GM19395 (cell line): ENCODE measurements around the gene GRIA1.
A peak's percentile ranks its signal among the peaks of the same experiment; 100 is the strongest.

Experiments used
- ATAC-seq: cut with Tn5 transposase; IDR thresholded peaks from one replicate; pipeline ENCODE4 v1.9.1; 2021; ENCODE audit warnings: mild to moderate bottlenecking, moderate library complexity; ENCODE audit not compliant: unreplicated experiment

Gene GRIA1

DNA sequence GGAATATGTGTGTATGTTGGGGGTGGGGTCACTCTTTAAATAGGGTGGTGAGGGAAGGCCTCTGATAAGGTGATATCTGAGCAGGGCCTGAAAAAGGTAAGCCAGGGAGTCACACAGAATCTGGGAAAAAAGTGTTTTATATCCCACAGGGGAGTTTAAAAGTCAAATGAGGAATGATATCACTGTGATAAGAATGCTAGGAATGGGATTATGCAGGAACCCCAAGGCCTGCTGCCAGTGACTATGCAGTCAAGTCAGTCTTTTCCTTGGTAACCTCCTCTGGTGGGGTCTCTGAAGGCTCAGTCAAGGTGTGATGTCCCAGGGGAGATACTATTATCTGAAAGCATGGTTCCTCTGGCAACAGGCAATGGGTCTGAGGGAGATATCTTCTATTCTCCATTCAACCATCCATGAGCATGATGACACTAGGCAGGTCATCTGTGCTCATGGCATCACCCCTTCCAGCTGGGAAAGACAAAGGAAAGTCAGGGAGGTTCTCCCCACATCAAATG is 53.5 kb downstream of the GRIA1 start:
- ATAC-seq, result no peak

DNA sequence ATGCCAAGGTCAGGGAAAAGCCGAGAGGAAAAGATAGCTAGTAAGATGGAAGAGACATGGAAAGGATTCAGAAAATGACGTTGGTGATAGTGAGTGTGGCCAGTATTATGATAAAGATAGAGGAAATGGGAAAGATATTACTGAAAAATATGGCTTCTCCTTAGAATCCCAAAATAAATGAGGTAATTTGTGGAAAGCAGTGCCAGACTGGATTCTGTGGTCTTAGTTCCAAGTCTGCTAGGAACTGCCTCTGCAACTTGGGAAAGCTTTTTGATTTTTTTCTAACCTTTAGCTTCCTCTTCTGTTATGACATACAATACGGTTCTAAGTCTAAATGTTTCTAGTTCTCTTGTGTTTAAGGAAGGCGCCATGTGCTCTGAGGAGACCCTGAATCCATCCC is 54.2 kb downstream of the GRIA1 start:
- ATAC-seq, result no peak

DNA sequence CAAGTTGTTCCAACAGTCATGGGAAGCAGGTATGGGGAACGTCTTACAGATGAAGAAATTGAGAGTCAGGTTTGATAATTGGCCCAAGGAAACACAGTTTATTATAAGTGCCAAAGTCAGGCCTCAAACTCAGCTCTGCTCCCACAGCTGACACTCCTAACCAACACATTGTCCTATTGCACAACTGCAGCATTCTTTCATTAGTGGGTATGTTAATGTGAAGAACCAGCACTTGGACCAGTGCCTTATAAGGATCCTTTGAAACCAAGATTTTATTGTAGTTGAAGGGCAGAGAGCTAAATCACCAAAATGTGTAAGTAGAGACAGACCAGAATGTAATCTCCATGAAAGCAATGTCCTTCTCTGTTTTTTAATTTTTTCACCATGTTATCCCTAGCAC is 56.1 kb downstream of the GRIA1 start:
- no peak for ATAC-seq

DNA sequence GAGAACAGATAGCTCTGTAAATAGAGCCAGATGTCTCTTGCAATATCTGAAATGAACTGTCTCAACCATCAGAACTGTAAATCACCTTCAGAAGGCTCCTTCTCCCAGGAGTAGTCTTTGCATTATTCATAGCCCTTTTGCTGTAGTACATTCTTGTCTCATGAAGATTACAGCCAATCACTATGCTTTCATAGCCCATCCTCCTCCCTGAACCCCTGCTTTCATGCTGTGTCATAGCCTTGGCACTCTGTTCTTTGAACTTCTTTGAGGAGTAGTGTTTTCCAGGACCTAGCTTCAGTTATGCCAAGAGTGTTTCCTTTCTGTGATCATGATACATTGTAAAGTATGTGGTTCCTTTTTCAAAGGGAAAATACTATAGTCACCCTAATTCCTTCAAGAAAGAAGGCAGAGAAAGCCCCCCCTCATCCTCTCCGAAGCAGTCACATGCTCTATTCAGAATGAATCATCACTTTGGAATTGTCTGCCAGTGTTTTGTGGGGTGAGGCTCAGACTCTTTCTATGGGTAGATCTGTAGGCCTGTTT is 61.1 kb downstream of the GRIA1 start:
- no peak for ATAC-seq

DNA sequence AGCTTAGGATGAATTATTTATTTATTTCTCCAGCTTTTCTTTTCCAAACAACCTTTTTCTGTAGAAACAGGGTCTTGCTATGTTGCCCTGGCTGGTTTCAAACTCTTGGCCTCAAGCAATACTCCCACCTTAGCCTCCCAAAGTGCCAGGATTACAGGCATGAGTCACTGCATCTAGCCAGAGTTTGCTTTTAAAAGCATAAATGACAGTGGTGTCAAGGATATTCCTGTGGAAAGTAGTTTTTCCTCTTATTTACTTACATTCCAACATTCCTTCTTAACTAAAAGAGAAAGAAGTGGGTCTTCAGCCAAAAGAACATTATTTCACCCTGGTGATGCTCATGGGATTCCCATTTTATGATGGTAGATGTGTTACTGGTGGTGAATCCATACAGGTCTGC is 62.4 kb downstream of the GRIA1 start:
- no peak for ATAC-seq

DNA sequence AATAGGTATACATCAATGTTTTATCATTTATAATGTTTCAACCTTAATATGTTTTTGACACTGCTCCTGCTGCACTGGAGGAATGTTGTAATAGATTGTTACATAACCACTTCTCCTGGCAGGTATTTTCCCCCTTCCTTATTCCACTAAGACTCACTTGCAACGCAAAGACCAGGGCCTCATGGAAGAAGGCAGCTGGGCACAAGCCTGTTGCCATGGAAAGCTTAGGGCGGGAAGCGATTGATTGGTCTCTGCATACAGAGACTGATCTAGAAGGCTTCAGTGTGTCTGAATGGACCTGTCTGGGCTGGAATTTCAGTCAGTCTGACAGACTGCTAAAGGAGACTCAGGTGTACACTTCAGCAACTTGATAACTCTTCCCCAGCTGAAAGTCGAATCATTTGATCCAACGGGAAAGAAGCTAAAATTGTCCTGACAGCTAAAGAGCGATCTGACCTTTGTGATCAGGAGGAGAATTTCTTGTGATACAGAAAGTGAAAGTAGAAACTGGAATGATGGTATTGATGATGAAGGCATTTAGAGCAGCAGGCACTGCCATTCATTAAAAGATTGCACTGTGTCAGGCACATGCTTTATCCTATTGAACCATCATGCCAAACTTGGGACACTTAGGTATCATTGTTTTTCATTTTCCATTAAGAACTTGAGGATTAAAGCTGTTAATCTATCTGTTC is 65.1 kb downstream of the GRIA1 start:
- peak; percentile 56 for ATAC-seq

DNA sequence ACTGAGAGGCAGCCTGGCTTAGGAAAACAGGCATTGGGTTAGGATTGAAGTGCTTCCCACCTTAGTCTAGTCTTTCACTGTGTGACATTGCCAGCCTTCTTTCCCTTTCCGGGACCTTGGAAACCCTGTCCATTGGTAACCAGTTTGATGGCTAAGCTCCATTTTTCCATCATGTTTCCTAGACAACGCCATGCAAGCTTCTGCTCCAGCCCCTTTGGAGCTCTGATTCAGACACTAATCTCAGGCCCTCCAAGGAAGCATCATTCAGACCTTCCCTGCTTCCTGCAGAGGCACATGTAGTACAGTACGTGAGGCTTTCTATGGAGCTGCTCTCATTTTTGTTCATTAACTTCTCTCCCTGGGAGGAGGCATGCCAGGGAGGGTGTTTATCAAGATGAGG is 68.5 kb downstream of the GRIA1 start:
- ATAC-seq, result no peak

DNA sequence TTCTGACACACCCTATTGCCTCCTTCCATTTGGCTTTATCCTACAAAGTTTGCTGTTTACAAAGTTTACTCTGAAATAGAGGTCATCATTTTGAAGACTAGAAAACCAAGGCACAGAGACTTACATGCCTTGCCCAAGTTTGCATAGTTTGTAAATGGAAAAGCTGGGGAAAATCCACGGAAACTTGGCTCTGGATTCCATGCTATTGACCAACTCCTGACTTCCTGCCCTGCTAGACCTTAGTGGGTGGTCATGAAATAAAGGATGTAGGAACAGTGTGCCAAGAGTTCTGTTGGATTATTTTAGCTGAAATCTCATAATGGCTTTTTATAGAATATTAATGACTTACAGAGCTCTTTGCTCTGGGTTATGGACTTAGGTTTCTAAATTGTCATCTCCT is 69.5 kb downstream of the GRIA1 start:
- ATAC-seq, result no peak

DNA sequence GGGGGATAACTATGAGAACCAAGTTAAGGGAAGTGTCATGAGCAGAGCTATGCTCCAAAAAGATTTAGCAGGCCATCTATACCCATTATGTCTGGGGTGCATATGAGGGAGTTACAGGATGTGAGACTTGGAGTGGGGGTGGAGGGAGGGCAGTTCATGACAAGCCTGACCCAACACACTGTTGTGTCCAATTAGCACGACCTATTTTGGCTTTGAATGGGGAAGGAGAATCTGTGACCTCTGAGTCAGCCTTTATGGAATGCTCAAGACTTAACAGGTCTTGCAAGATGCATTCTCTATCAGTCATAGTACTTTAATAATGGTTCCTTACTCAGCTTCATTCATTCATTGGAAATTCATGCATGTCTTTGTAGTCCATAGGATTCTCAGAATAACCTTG is 71.7 kb downstream of the GRIA1 start:
- no peak for ATAC-seq

DNA sequence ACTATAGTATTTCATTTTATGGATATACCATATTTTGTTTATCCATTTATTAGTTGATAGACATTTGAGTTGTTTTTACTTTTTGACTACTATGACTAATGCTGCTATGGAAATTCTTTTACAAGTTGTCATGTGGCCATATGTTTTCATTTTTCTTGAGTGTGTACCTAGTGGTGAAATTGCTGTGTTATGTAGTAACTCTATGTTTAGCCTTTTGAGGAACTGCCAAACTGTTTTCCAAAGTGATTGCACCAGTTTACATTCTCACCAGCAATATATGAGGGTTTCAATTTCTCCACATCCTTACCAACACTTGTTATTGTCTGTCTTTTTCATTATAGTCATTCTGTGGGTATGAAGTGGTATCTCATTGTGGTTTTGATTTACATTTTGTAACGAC is 75.4 kb downstream of the GRIA1 start:
- ATAC-seq, result no peak

DNA sequence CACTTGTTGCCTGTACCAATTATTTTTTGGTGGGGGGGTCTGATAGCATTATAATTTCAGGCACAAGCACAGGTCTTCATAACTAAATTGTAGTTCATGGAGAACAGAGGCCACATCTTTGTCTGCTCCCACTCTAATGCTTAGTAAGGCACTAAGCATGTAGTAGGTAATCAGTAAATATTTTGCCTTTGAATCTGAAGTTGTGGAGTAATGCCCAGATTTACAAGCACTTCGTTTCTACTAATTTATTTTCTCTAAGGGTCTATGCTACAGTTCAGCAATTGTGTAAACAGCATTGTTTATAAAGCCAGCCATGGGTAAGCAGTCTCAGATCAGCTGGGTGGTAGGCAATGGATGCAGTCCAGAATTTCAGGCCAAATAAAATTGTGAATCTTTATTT is 78.6 kb downstream of the GRIA1 start:
- no peak for ATAC-seq

DNA sequence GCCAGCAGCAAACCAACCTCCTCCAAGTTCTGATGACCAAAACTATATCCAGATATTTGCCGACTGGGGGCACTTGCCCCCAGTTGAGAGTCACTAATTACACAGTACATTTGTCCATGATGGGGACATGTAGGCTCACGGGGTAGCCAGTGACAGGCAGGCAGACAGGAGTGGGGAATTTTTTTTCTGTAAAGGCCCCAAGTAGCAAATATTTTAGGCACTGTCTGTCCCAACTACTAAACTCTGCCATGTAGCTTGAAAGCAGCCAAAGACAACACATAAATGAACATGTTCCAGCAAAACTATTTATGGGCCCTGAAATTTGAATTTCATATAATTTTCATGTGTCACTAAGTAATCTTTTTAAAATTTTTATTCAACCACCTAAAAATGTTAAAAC is 80.7 kb downstream of the GRIA1 start:
- ATAC-seq, result no peak

DNA sequence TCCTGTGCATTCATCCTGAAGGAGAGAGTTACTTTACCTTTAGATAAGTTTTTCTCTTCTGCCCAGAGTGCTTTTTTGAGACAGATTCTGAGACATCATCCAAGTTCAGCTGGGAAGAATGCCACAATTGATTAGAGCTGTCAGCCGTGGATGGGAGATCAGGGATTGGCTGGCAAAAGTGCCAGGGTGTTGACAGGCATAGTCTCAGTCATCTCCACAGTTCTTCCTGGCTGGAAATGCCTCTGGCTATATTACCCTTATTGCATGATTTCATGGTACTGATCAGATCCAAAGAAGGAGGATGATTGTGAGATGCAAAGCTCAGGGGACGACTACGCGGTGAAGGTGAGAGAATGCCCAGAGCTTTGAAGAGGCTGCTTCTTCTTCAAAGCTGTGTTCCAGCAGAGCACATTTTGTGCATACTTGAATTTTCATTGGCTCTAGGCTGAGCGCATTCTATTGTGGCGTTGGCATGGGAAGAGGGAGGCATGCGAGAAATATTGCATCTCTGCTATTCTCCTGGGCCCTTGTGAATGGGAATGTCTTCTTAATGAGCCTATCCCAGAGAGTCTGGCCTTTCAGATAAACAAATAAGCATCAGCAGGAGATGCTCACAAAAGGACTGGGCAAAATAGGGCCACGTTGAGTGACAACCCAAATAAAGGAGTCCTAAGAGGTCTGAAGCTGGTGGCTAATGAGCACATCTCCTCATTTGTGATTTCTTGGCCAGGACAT is 82.1 kb downstream of the GRIA1 start:
- no peak for ATAC-seq

DNA sequence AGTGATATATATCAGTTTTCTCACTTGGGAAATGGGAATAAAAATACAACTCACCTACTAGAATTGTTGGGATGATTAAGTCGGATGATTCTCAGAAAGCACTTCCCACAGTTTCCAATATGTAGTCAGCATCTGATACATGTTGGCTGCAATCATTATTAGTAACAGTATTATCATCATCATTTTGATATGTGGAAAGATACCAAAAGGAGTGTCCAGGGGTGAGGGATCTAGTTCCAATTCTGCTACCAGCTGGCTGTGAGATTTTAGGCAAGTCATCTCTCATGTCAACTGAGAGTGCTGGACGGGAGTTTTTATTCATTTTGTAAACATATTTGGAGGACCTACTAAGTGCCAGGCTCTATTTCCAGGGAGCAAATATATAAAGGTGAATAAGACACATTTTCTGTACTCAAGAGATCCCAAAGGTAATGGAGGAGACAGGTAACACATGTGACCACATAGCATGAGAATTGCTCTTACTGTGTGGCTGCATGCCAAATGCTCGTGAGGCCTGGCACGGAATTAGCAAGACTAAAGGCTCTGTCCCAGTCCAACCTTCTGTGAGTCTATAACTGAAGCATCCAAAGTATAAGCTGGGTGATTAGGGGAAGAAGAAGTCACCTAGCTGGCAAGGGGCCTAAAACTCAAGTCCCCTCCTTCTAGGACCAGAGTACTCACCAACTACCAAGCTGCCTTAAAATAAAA is 83.0 kb downstream of the GRIA1 start:
- no peak for ATAC-seq

DNA sequence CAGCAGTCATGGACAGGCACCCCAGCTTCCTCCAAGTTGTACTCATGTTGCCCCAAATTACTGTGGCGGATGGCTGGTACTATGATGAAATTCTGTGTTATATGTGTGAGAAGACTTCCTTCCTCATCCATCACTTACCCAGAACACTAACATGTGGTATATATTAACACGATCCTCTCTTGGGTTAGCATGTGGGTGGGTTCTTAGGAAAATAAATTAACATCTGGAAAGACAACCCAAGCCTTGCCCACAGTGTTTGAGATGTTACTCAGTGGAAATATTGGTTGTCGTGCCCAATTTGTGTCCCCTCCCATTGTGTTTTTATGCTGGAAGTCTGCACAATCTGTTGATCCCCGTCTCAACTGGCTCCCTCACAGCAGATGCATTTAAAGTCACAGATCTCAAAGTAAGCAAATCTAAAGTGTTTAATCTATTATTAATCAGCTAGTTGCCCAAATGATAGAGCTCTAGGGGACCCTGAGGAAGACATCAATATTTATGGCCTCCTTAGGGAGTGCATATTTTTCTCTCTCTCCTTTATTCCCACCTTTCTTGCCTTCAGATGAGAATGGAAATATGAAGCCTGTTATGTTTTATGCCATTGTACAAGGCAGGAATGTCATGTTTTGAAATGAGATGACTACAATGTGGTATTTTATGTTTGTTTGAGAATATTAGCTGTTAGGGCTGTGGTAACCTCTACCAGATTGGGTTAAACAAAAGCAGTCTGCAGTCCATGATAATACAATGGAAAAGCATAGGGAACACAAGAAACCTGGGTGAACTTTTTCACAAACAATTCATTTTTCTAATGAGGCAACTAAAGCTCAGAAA is 93.9 kb downstream of the GRIA1 start:
- ATAC-seq, result no peak

DNA sequence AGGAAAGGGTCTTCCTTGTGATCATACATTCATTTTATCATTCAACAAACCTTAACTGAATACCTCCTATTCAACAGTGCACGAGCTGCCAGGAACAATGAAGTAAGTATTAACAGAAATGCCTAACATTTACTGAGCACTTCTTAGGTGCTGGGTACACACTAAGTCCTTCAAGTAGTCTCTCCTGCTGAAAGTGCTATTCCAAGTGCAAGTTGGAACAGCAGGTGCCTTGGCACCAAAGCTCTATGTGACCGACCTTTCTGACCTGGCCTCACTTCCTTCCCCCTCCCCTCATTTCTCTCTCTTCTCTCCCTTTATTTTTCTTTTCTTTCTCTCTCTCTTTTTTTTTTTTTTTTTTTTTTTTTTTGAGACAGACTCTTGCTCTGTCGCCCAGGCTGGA is 94.5 kb downstream of the GRIA1 start:
- ATAC-seq, result no peak

DNA sequence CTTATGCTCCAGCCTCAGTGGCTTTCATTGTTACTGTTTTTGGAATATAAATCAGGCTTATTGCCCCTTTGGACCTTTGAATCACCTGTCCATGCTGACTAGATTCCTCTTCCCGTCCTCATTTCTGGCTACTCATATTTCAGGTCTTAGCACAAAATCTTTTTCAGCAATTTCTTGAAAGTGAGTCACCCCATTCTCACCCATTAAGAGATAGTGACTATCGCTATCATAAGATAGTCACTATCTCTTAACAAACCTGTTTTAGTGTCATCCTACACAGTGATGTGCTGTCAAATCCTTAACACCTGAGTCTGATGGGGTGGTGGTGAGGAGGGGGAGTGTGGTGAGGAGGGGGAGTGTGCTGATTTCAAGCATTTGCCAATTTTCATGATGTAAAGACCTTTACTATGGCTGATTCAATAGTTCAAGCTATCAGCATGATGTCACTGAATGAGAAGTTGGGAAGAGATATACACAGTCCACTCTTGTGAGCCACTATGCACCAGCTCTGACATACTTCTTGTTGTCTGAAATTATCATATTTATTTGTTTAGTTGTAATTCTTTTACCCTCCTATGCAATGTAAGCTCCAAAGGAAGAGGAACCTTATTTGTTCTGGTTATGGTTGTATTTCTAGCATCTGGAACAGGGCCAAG is 95.3 kb downstream of the GRIA1 start:
- ATAC-seq, result no peak

DNA sequence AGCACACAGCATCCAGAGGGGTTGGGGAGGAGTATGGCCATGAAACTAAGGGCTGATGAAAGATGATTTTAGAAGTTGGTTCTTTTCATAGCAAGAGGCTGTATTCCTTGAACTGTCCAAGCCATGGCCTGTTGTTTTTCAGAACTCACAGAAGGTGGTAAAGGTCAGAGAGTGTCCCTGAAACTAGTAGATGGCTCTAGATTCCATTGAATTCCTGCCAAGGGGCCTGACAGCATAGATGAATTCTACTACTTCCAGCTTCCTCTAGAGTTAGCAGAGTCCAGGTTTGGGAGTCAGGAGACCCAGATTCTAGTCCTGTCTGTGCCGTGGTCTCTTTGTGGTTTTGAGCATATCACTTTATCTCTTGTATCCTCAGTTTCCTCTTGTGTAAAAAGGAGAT is 101.6 kb downstream of the GRIA1 start:
- ATAC-seq, result no peak

DNA sequence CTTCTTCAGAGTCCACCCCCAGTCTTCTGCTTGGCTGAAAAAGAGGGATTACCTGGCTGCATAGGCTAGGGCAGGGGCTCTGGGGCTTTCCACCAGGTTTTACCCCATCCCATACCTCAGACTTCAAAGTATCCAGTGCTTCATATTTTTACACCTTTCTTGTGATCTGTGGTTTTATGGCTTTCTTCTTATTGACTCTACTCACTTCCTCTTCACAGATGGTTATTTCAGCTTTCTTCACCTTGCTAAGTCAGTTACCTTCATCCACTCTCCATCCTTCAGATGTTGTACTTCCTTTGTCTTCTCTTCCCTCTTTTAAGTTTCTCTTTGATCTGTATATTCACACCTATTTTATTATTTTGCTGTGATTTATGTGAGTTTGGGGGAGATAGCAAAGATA is 104.3 kb downstream of the GRIA1 start:
- ATAC-seq, result no peak

DNA sequence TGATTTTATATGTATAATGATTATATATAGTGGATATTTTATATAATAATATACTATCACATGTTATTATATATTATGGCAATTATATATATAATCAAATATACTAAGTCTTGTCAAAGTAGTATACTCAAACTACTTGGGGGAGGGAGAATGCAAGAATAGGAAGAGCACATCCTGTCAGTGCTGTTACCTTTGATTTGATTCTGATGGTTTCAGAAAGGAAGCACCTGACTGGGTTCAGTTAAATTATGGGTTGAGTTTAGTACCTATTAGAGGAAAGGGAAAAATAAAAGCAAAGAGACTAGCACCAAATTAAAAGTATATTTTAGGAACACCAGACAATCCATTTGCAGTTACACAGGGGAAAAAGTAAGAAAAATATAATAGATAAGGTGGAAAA is 107.6 kb downstream of the GRIA1 start:
- ATAC-seq, result peak; percentile 75
